Gastroesophageal sphincter (tissue), 3 donors: ENCODE measurements around the gene LGALS8.

Experiments used
- CTCF ChIP-seq, 4 experiments: fragments of 200-600 bp in 2 of 4; fragments of 450-650 bp in 2 of 4; sonication (generic) in 1 of 4; IDR thresholded peaks; one replicate each; pipeline ENCODE4 v1.5.1; 2017 to 2019; ENCODE audit warnings: antibody characterized with exemption in 4 of 4, mild to moderate bottlenecking in 2 of 4, moderate library complexity in 2 of 4
- EP300 ChIP-seq: sonication (generic); formaldehyde crosslinking; IDR thresholded peaks from one replicate; pipeline ENCODE4 v1.6.1; 2017; ENCODE audit warnings: antibody characterized with exemption, mild to moderate bottlenecking
- POLR2A ChIP-seq, 2 donors: fragments of 450-650 bp; IDR thresholded peaks; one replicate each; pipeline ENCODE4 v1.6.1; 2017; ENCODE audit warnings: antibody characterized with exemption in 2 of 2, mild to moderate bottlenecking in 2 of 2, moderate library complexity in 1 of 2
- POLR2AphosphoS5 ChIP-seq: sonication (generic); formaldehyde crosslinking; IDR thresholded peaks from one replicate; pipeline ENCODE4 v1.6.1; 2017; ENCODE audit warnings: antibody characterized with exemption

GRCh38 chr1:236509203-236509602, 14.6 kb upstream of the LGALS8 start:
- no peak for TF ChIP-seq CTCF (IDR thresholded peaks at IDR 0.05)
- TF ChIP-seq POLR2A (IDR thresholded peaks at IDR 0.05) = no peak
- no peak for TF ChIP-seq POLR2AphosphoS5
- TF ChIP-seq EP300 = no peak
